DOHH2 (cell line): ENCODE data around the gene RPS6KA2.

ENCODE experiments used
- H3F3A ChIP-seq: fragments of 200-600 bp; sonication (generic), shearing (Covaris generic); 2 replicates; pipeline ENCODE4 v1.6.0; 2016; ENCODE audit warnings: antibody characterized with exemption, mild to moderate bottlenecking; ENCODE audit not compliant: control insufficient read depth, insufficient read depth
- H3K27ac ChIP-seq: fragments of 200-600 bp; sonication (generic); 2 replicates; pipeline ENCODE4 v1.5.1; 2014; ENCODE audit warnings: low read depth, mild to moderate bottlenecking, low read length, moderate library complexity
- H3K27me3 ChIP-seq: fragments of 200-600 bp; sonication (generic); 2 replicates; pipeline ENCODE4 v1.6.1; 2014; ENCODE audit warnings: mild to moderate bottlenecking, low read length, mixed read lengths; ENCODE audit not compliant: control insufficient read depth
- H3K36me3 ChIP-seq: fragments of 200-600 bp; sonication (generic); 2 replicates; pipeline ENCODE4 v1.6.1; 2014; ENCODE audit warnings: mild to moderate bottlenecking, low read length, moderate library complexity, mixed read lengths; ENCODE audit not compliant: control insufficient read depth
- H3K4me1 ChIP-seq: fragments of 200-600 bp; sonication (generic); 2 replicates; pipeline ENCODE4 v1.6.1; 2014; ENCODE audit warnings: mild to moderate bottlenecking, low read length, mixed read lengths; ENCODE audit not compliant: control insufficient read depth
- H3K4me2 ChIP-seq: fragments of 200-600 bp; sonication (generic); 2 replicates; pipeline ENCODE4 v1.6.0; 2014; ENCODE audit warnings: mild to moderate bottlenecking, low read length, moderate library complexity
- H3K4me3 ChIP-seq: fragments of 200-600 bp; sonication (generic); 2 replicates; pipeline ENCODE4 v1.5.1; 2014; ENCODE audit warnings: mild to moderate bottlenecking, low read length, mixed read lengths
- H3K79me2 ChIP-seq: fragments of 200-600 bp; sonication (generic); 2 replicates; pipeline ENCODE4 v1.6.1; 2014; ENCODE audit warnings: mild to moderate bottlenecking, low read length, mixed read lengths; ENCODE audit not compliant: control insufficient read depth
- H3K9me2 ChIP-seq: fragments of 200-600 bp; sonication (generic); replicated peaks from 2 replicates; pipeline ENCODE4 v1.6.1; 2014; ENCODE audit warnings: mild to moderate bottlenecking, low read length, mixed read lengths; ENCODE audit not compliant: control insufficient read depth
- H3K9me3 ChIP-seq: fragments of 200-600 bp; sonication (generic); 2 replicates; pipeline ENCODE4 v1.6.1; 2014; ENCODE audit warnings: antibody characterized with exemption, low read length, mixed read lengths; ENCODE audit not compliant: control insufficient read depth, insufficient read depth
- H4K20me1 ChIP-seq: fragments of 200-600 bp; sonication (generic); 2 replicates; pipeline ENCODE4 v1.6.0; 2014; ENCODE audit warnings: low read depth, mild to moderate bottlenecking, antibody characterized with exemption, low read length, moderate library complexity; ENCODE audit not compliant: control insufficient read depth, insufficient read depth
- EZH2phosphoT487 ChIP-seq: fragments of 200-600 bp; sonication (generic); IDR thresholded peaks from 2 replicates; pipeline ENCODE4 v1.6.1; 2017; ENCODE audit warnings: borderline replicate concordance, mild to moderate bottlenecking, antibody characterized with exemption, low read length, moderate library complexity, mixed read lengths
- TF ChIP-seq, protein P1 (sequence below): fragments of 200-600 bp; sonication (generic); IDR thresholded peaks from one replicate; pipeline ENCODE4 v1.5.1; 2014; ENCODE audit warnings: antibody characterized with exemption, mild to moderate bottlenecking, low read depth, low read length; ENCODE audit not compliant: poor library complexity, severe bottlenecking

Gene RPS6KA2

DNA sequence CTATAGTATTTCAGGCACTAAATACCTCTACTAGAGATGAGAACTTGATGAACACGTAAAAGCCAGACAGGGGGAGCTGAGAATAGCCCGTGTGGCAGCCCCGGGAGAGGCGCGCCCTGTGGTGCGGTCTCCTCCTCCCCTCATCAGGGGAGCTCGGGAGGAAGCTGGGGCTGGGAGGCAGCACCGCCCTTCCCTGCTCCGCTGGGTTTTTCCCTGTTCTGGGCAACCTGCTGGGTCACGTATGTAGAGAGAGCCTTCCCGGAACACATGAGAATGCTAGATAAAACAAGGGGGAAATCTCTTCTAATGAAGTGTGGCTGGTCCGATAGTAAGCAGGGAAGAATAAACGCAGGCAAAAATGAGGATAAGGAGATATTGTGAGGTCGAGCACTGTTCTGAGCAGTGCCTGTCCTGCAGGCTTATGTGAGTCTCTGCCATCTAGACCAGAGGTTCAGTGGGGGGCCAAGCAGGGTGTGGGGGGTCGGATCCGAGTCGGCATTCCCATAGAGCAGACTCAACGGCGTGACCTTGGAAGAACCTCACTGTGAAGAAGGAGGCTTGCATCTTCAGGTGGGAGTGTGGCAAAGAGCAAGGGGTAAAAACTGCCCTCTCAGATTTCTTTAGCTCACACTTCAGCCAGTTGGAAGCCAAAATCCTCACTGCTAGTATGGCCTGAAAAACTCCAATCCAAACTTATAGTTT is 13.4 kb upstream of the RPS6KA2 start:
- H3K9me2 ChIP-seq: no peaks in the 10 kb centered on the region
- no peak for TF ChIP-seq EZH2phosphoT487
- TF ChIP-seq, protein P1, sequence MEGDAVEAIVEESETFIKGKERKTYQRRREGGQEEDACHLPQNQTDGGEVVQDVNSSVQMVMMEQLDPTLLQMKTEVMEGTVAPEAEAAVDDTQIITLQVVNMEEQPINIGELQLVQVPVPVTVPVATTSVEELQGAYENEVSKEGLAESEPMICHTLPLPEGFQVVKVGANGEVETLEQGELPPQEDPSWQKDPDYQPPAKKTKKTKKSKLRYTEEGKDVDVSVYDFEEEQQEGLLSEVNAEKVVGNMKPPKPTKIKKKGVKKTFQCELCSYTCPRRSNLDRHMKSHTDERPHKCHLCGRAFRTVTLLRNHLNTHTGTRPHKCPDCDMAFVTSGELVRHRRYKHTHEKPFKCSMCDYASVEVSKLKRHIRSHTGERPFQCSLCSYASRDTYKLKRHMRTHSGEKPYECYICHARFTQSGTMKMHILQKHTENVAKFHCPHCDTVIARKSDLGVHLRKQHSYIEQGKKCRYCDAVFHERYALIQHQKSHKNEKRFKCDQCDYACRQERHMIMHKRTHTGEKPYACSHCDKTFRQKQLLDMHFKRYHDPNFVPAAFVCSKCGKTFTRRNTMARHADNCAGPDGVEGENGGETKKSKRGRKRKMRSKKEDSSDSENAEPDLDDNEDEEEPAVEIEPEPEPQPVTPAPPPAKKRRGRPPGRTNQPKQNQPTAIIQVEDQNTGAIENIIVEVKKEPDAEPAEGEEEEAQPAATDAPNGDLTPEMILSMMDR: no peak

DNA sequence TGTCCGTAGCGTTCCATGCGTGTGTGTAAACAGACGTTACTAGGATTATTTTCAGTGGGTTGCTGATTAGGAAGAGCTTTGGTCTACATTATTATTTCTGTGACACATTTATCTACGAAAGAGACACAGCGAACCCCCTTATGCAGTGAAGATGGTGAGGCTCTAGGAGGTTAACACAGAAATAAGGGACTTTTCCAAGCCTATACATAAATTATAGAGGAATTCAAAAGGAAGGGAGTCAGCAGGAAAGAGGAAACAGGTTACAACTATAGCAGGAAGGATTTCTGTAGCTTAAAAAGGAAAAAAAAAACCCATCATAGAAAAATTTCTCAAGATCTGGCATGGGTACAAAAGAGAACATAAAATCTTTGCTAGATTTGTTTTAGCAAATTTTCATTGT is 12.9 kb upstream of the RPS6KA2 start:
- Histone ChIP-seq H3K79me2 (no peaks in the 10 kb centered on the region), H3K4me2 (no peak overlapping the region), H4K20me1 (no peaks in the 10 kb centered on the region), H3K27ac (no peak overlapping the region), H3K9me2 (no peaks in the 10 kb centered on the region), H3K36me3 (no peaks in the 10 kb centered on the region), H3K4me1 (no peaks in the 10 kb centered on the region), H3K9me3 (no peaks in the 10 kb centered on the region), H3K27me3 (peaks cover 36% of the 10 kb centered on the region), H3F3A (no peaks in the 10 kb centered on the region), H3K4me3 (no peak overlapping the region)
- TF ChIP-seq, protein P1: no peak
- no peak for TF ChIP-seq EZH2phosphoT487

More for the DNA sequence above, 13.4 kb upstream of the RPS6KA2 start:
- no peaks in the 10 kb centered on the region for H3K9me3 ChIP-seq
- no peak overlapping the region for H3K27ac ChIP-seq
- no peaks in the 10 kb centered on the region for H4K20me1 ChIP-seq
- no peaks in the 10 kb centered on the region for H3F3A ChIP-seq
- H3K4me1 ChIP-seq: no peaks in the 10 kb centered on the region
- no peaks in the 10 kb centered on the region for H3K36me3 ChIP-seq
- no peaks in the 10 kb centered on the region for H3K79me2 ChIP-seq
- no peak overlapping the region for H3K4me2 ChIP-seq
- peaks cover 36% of the 10 kb centered on the region for H3K27me3 ChIP-seq
- H3K4me3 ChIP-seq: no peak overlapping the region

DNA sequence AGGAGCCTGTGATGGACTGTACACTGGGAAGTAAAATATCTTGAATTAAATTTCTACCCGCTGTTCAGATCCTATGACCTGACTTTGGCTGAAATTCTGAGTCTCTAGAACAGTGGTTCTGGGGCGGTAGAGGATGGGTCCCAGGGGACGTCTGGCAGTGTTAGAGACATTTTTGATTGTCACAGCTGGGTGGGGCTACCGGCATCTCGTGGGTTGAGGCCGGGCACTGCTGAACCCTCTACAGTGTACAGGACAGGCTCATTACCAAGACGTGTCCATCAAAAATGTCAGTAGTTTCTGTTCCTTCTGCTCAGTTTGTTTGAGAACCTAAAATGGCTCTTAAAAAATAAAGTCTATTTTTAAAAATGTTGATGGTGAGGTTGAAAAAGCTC is 11.5 kb upstream of the RPS6KA2 start:
- no peak overlapping the region for H3K4me3 ChIP-seq
- no peaks in the 10 kb centered on the region for H3K9me2 ChIP-seq
- H3K4me2 ChIP-seq: no peak overlapping the region
- no peaks in the 10 kb centered on the region for H3K9me3 ChIP-seq
- H3F3A ChIP-seq: no peaks in the 10 kb centered on the region
- no peaks in the 10 kb centered on the region for H3K4me1 ChIP-seq
- no peaks in the 10 kb centered on the region for H4K20me1 ChIP-seq
- peaks cover 29% of the 10 kb centered on the region for H3K27me3 ChIP-seq
- H3K36me3 ChIP-seq: no peaks in the 10 kb centered on the region
- H3K27ac ChIP-seq: no peak overlapping the region
- no peaks in the 10 kb centered on the region for H3K79me2 ChIP-seq
- TF ChIP-seq EZH2phosphoT487: no peak
- TF ChIP-seq, protein P1: no peak
